ENCODE results near the gene EIF2AK3. TPM values are rescaled to one million over a fixed set of nuclear protein-coding genes. Genes with fewer than 3 reads are reported as not detected.
A peak's percentile ranks its signal among the peaks of the same experiment; 100 is the strongest.

The EIF2AK3 gene
- total and polyA plus RNA-seq, 2 of the 8 experiments (the other 6 are each of a cell fraction or from before 2014, with no cell fraction given) = 5.8 to 22.8 TPM

- Histone ChIP-seq H2AFZ (ENCODE audit: low read length) (peak overlapping the region; percentile 56), H3K4ac (replicated peaks; ENCODE audit: insufficient read length, low read depth, low read length) (peak overlapping the region; percentile 30), H2BK120ac (replicated peaks; ENCODE audit: low read depth, low read length) (no peak overlapping the region), H4K91ac (replicated peaks; ENCODE audit: insufficient read length, low read length) (peak overlapping the region; percentile 77), H3K23ac (ENCODE audit: insufficient read length) (no peak overlapping the region), H3K79me1 (ENCODE audit: low read depth, low read length) (no peaks in the 10 kb centered on the region; the same call in 1 of the 2 replicates), H2BK15ac (ENCODE audit: low read length) (peak overlapping the region; percentile 62; the same call in 1 of the 2 replicates), H3K9ac (replicated peaks in 1 of 4; ENCODE audit: extremely low read depth in 1 of 4, low read depth in 3 of 4, low read length in 3 of 4) (peak overlapping the region; percentile 62 to 99 (median 82)), H2AK5ac (ENCODE audit: low read depth, low read length) (no peak overlapping the region; the same call in 1 of the 2 replicates), H3K23me2 (ENCODE audit: low read depth, low read length) (peaks cover 7% of the 10 kb centered on the region; the same call in 1 of the 2 replicates), H4K5ac (ENCODE audit: insufficient read length, low read depth, low read length) (peak overlapping the region; percentile 95), H3K4me3 (ENCODE audit: extremely low read depth in 1 of 4, insufficient read depth in 2 of 4, low read depth in 3 of 4, low read length in 4 of 4) (peak overlapping the region; percentile 54 to 91 (median 72)), H3K27ac (ENCODE audit: low read depth, low read length) (peak overlapping the region; percentile 97), H4K8ac (ENCODE audit: extremely low read depth, insufficient read depth, low read length) (peak overlapping the region; percentile 91; the same call in 1 of the 2 replicates), H3K4me2 (ENCODE audit: insufficient read depth in 1 of 2, low read depth in 2 of 2, low read length in 2 of 2) (peak overlapping the region; percentile 88), H3K36me3 (ENCODE audit: control insufficient read depth in 2 of 4, insufficient read depth in 4 of 4, low read length in 3 of 4) (no peaks in the 10 kb centered on the region), H2BK20ac (ENCODE audit: low read length) (no peak overlapping the region), H3K27me3 (replicated peaks in 1 of 4; ENCODE audit: control insufficient read depth in 3 of 4, extremely low read depth in 1 of 4, insufficient read depth in 3 of 4, low read length in 3 of 4) (no peaks in the 10 kb centered on the region), H3K14ac (ENCODE audit: insufficient read length) (no peak overlapping the region), H3K56ac (replicated peaks; ENCODE audit: insufficient read length, low read depth, low read length) (no peak overlapping the region), H4K20me1 (replicated peaks in 1 of 2; ENCODE audit: control insufficient read depth in 1 of 2, insufficient read depth in 2 of 2, low read length in 2 of 2) (peaks cover 0 to 2% of the 10 kb centered on the region in 2 experiments), H3K4me1 (replicated peaks in 1 of 4; ENCODE audit: control insufficient read depth in 3 of 4, insufficient read depth in 4 of 4, low read length in 3 of 4) (peaks cover 5 to 36% (median 29%) of the 10 kb centered on the region in 4 experiments; a peak in 6 of 7 replicates), H3K18ac (ENCODE audit: extremely low read depth, low read length) (peak overlapping the region; percentile 97), H2BK12ac (ENCODE audit: low read depth, low read length) (peak overlapping the region; percentile 61; the same call in 1 of the 2 replicates), H3K79me2 (ENCODE audit: control insufficient read depth in 1 of 2, insufficient read depth in 2 of 2, low read length in 2 of 2) (peaks cover 3 to 33% of the 10 kb centered on the region in 2 experiments; a peak in 3 of 4 replicates), H2BK5ac (ENCODE audit: low read depth, low read length) (peak overlapping the region; percentile 95), H3K9me3 (ENCODE audit: insufficient read depth in 2 of 2, low read depth in 1 of 2, low read length in 1 of 2) (no peaks in the 10 kb centered on the region)
- DNase-seq (ENCODE audit: low read depth in 1 of 2, low spot score in 2 of 2) (peak; percentile 58 to 83), FAIRE-seq (no peak)
- ChIA-PET POLR2A (ENCODE audit: partially characterized antibody) (interaction anchor here (0.8 to 3.1 kb wide), 14 partner anchors 9 to 76 kb away, joined by 3 to 10 read pairs (median 6); no protein-coding TSS in a partner anchor), CTCF (ENCODE audit: partially characterized antibody) (interaction anchor here (0.8 to 1.6 kb wide), 4 partner anchors 37 to 44 kb away, joined by 3 to 5 read pairs (median 4); no protein-coding TSS in a partner anchor)
- WGBS, 2 experiments (ENCODE audit: extremely low coverage in 1 of 2, insufficient coverage in 1 of 2, insufficient read length in 1 of 2, insufficient replicate concordance in 2 of 2, low coverage in 1 of 2, low lambda C conversion rate in 2 of 2, missing lambda C conversion rate in 1 of 2) = 13% methylated on average over 21 of the region's 21 CpGs; no CpG with 5 or more reads in 1 of the 2 experiments
- no peak for TF ChIP-seq EZH2 (IDR thresholded peaks at IDR 0.05; ENCODE audit: low read depth, low read length, severe bottlenecking)
- peak; percentile 45 for TF ChIP-seq SAP30 (IDR thresholded peaks at IDR 0.05; ENCODE audit: insufficient read depth, insufficient replicate concordance, low read length)
- TF ChIP-seq JUND (IDR thresholded peaks at IDR 0.05; ENCODE audit: low read length) = peak; percentile 51
- TF ChIP-seq RXRA (IDR thresholded peaks at IDR 0.05; ENCODE audit: insufficient read depth, low read depth, low read length) = no peak
- peak; percentile 77 for TF ChIP-seq TBP (IDR thresholded peaks at IDR 0.05; ENCODE audit: low read depth, low read length)
- TF ChIP-seq CREB1 (IDR thresholded peaks at IDR 0.05) = peak; percentile 83
- TF ChIP-seq TAF7 (optimal IDR thresholded peaks at IDR 0.05; ENCODE audit: borderline replicate concordance, low read depth, low read length) = peak; percentile 64
- peak; percentile 75 for TF ChIP-seq TAF1 (IDR thresholded peaks at IDR 0.05; ENCODE audit: low read depth, low read length)
- TF ChIP-seq POLR2AphosphoS5 (IDR thresholded peaks at IDR 0.05; ENCODE audit: low read depth, low read length) = peak; percentile 97
- peak; percentile 52 for TF ChIP-seq ASH2L (IDR thresholded peaks at IDR 0.05; ENCODE audit: low read length)
- TF ChIP-seq SIRT6 (IDR thresholded peaks at IDR 0.05; ENCODE audit: low read length) = no peak
These were observed 749 bp upstream of the EIF2AK3 start for GRCh38 chr2:88627856-88628570.

Measured in H1 (cell line).